M059J (cell line): ENCODE measurements around the gene CEP112. TPM values are rescaled to one million over a fixed set of nuclear protein-coding genes. Genes with fewer than 3 reads are reported as not detected.

Experiments used
- DNase-seq: peaks from one replicate; pipeline ENCODE4 v3.0.0-alpha.2; 2012; ENCODE audit warnings: low read depth
- total RNA-seq: library from RNA; depleted of rRNA; stranded (reverse); fragments of >200 nt; shearing (Covaris generic); gene quantifications from 2 replicates; pipeline ENCODE4 v1.2.3, GENCODE V29; 2014

The CEP112 gene
- total RNA-seq, 1 experiment from 2014 or later: 5.9 TPM

GRCh38 chr17:65931246-65932149 lies 260.4 kb downstream of the CEP112 start:
- DNase-seq: no peak

- no peak for DNase-seq
These were observed 261.7 kb downstream of the CEP112 start for GRCh38 chr17:65930140-65930730.

DNA sequence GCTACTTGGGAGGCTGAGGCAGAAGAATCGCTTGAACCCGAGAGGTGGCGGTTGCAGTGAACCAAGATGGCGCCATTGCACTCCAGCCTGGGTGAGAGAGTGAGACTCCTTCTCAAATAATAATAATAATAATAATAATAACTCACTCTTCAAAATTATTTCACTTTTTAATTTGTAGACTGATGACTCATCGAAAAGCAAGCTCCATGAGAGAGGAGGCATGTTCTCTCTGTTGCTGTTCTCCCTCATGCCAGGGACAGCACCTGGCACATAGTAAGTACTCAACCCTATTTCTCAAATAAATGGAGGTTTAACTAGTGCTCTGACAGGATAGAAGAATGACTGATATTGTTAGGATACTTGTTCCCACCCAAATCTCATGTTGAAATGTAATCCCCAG lies 265.3 kb downstream of the CEP112 start:
- DNase-seq: no peak

GRCh38 chr17:65925606-65926307 lies 266.2 kb downstream of the CEP112 start:
- no peak for DNase-seq

DNA sequence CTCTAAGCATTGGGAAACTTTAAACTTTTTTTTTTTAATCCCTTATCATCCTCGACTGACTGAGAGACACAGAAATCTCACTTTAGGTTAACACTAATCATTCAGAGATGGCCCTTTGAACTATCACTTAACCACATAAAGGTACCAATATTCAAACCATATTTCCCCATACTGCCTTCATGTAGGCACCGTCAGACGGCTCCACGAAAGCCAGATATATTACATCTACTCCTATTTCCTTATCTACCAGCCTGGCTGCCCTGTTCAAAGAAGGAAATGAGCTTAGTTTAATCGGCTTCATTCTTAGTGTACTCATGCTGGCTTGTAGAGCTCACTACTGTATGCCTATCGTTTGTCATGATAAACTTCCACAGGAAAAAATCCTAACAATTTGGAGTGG lies 270.9 kb downstream of the CEP112 start:
- no peak for DNase-seq

GRCh38 chr17:65918916-65919315 lies 273.0 kb downstream of the CEP112 start:
- DNase-seq: no peak

- DNase-seq: no peak
These were observed 273.4 kb downstream of the CEP112 start for GRCh38 chr17:65918500-65918899.

DNA sequence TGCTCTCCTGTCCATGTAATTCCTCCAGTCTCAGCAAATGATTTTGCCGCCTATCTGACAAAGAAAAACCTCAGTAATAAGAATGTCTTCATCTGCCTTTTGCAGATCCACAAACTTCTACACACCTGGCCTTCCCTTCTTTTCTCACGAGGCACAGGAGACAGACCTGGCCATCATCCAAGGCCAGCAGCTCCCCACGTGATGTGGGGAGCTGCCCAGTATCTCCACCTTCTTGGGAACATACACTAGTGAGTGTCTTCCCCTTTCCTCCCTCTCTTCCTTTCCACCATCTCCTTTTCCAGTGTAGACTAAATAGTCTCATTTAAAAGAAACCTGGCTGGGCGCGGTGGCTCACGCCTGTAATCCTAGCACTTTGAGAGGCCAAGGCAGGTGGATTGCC lies 274.4 kb downstream of the CEP112 start:
- DNase-seq: no peak

GRCh38 chr17:65916425-65916824 lies 275.5 kb downstream of the CEP112 start:
- no peak for DNase-seq

- no peak for DNase-seq
These were observed 277.1 kb downstream of the CEP112 start for GRCh38 chr17:65914784-65915342.

GRCh38 chr17:65913326-65913850 lies 278.5 kb downstream of the CEP112 start:
- no peak for DNase-seq

DNA sequence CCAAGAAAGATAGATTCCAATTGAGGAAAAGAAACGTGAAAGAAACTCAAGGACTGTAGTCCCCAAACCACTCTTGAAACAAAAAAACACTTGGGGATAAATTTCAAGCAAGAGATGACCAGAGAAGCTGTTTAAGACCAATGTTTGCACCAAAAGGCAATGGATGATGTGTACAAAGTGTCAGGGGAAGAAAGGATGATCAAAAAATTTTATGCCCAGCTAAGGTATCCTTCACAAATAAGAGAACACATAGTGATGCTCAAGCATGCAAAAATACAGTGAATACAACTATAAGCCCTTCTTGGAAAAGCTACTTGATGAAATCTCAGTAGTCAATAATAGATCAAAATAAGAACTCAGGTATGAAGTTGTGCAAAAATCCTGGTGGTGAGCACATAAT lies 281.1 kb downstream of the CEP112 start:
- DNase-seq: no peak

GRCh38 chr17:65902831-65903522 lies 289.0 kb downstream of the CEP112 start:
- DNase-seq: no peak

DNA sequence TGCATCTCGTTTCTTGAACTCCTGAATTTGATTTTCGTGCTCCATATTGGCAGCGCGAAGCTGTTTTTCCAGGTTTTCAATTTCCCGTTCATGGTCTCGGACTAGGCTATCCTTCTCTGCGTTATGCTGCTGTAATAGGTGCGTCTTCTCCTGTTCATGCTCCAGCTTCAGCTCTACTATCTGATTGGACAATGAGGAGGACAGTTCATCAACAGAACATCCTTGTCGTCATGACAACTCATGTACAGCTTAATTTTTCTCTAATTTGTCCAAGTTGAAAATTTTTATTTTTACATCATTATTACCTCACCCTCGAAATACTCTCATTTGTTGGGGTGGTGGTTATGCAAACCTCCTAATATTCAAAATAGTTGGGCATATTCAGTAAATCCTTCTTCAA lies 289.8 kb downstream of the CEP112 start:
- no peak for DNase-seq

DNA sequence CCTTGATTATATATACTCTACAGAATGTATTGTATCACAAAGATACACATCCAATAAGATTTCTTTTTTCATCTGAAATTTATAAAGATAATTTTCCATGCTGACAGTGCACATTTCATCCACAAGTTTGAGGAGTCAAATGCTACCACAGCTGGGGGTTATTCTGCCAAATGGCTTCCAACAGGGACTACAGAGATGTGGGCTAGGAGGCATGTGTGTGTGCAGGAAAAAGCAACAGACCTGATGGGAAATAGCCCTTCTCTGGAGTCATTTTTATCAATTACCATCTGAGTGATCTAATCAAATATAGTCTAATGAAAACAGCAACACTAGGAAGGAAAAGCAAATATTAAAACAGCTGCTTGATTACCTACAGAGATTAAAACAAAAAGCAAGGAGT lies 290.5 kb downstream of the CEP112 start:
- DNase-seq: no peak

DNA sequence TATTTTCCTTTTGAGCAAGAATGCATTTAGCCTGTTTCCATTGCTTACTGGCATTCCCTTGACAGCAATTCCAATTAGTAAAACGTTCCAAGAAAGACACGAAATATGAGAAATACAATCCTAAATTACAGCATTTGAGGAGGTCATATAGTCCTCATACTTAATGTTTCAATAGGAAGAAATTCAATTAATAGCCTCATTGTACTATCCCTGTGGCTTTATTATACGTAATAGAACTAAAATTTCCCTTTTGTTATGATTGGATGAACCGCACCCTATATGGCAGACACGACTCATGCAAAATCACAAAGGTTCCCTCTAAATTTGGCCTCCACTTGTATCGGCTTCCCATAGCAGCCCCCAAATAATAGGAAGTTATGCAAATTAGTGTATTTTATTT lies 291.7 kb downstream of the CEP112 start:
- DNase-seq: no peak

DNA sequence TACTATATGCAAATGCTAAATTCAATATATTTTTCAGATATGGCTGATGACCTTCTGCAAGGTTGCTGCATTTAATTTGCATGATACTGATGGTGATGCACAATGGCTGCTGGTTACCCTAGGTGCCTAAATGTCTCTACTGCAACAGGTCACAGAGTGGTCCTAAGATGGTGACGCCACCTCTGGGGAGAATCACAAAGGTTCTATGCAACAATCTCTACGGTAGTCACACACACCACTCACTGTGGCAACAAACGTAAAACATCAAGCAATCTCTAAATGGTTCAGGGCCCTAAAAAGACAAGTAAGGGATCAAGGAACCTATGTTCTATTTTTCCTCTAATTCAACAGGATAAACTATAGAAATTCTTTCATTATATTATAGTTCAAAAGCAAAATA lies 293.3 kb downstream of the CEP112 start:
- DNase-seq: no peak

DNA sequence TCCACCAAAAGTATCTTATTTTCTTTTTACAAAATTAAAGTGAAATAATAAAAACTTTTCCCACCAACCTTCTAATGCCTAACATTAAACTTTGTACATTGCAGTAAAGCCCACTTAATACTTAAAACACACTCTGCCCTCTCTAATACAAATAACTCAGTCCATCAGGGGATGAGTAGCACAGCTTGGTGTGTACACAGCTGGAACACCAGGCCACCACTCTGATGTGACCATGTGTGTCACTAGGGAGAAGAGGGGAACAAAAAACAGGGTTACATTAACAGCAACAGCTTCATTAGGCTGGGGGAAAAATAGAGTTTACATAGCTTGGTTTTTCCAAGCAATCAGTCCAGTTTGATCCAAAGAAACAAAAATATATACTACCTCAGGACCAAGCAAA lies 295.0 kb downstream of the CEP112 start:
- DNase-seq: no peak

DNA sequence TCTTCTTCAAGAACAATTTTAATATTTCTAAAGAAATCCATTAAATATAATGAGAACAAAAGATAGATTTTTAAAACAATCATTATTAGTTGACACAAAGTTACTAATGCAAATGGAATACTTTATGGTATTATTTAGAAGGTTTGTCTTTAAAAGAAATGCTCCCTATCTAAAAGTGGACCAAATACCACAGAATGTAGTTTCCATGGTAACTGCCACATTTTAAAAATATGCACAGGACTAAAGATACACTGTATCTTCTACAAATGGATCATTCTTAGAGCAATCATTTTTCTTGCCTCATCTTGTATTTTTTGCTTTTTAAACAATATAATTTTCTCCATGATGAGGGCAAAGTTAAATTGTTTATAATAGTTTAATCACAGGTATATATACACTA lies 296.0 kb downstream of the CEP112 start:
- DNase-seq: no peak

DNA sequence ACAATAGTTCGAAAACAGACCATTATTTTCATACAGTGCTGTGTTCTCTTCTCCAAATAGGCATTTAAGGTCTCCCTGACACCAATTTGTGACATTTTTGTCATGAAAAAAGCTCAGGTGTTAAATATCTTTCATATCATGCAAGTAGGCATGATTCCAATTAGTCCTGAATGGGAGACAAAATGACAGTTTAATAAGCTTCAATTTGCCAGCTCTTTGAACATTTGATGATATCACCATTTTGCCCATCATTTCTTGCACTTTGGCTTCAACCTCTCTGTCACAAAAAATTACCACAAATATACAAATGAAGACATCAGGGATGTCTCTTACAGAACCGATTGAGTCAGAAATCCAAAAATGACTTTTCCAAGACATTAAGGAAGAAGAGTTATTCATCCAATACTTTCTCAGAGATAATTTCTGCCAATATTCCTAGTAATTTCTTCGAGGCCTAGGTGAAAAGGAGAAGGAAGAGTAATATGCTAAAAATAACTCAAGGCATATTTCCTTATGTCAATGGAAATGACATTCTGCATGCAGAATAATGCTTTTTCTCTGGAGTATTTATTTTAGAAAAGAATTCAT lies 298.1 kb downstream of the CEP112 start:
- DNase-seq: no peak

DNA sequence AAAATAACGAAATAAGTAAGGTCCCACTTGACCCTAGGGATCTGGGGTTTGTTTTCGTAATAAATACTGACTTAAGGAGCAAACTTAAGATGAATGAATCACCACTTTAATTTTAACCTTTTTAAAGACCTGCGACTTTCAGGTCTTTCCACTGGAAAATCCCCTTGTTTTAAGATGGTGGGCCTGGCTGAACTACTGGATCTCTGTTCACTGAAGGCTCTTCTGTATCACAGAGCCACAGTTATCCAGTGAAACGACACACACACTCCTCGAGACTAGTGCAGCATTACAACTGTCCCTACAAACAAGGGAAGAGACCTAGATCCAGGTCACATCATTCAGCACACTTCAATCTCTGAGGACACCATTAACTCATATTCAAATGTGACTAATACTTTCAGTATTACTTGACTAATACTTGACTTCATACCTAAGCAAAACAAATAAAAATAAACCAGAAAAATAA lies 299.0 kb downstream of the CEP112 start:
- DNase-seq: no peak
